Breast epithelium (tissue), 3 donors: ENCODE measurements around the gene ST7L.

Experiments used
- CTCF ChIP-seq, 3 donors: fragments of 450-650 bp; IDR thresholded peaks; one replicate each; pipeline ENCODE4 v1.5.1; 2016 to 2017; ENCODE audit warnings: antibody characterized with exemption in 3 of 3, mild to moderate bottlenecking in 3 of 3, moderate library complexity in 3 of 3
- POLR2A ChIP-seq: fragments of 450-650 bp; IDR thresholded peaks from one replicate; pipeline ENCODE4 v1.6.1; 2016; ENCODE audit warnings: antibody characterized with exemption, mild to moderate bottlenecking, moderate library complexity

GRCh38 chr1:112603012-112603411 is 15.9 kb downstream of the ST7L start:
- TF ChIP-seq CTCF (IDR thresholded peaks at IDR 0.05) (no peak), POLR2A (no peak)
